DOHH2 (cell line): ENCODE data around the gene GYPA.

ENCODE experiments used
- EZH2phosphoT487 ChIP-seq: fragments of 200-600 bp; sonication (generic); IDR thresholded peaks from 2 replicates; pipeline ENCODE4 v1.6.1; 2017; ENCODE audit warnings: borderline replicate concordance, mild to moderate bottlenecking, antibody characterized with exemption, low read length, moderate library complexity, mixed read lengths
- TF ChIP-seq, protein P1 (sequence below): fragments of 200-600 bp; sonication (generic); IDR thresholded peaks from one replicate; pipeline ENCODE4 v1.5.1; 2014; ENCODE audit warnings: antibody characterized with exemption, mild to moderate bottlenecking, low read depth, low read length; ENCODE audit not compliant: poor library complexity, severe bottlenecking

DNA sequence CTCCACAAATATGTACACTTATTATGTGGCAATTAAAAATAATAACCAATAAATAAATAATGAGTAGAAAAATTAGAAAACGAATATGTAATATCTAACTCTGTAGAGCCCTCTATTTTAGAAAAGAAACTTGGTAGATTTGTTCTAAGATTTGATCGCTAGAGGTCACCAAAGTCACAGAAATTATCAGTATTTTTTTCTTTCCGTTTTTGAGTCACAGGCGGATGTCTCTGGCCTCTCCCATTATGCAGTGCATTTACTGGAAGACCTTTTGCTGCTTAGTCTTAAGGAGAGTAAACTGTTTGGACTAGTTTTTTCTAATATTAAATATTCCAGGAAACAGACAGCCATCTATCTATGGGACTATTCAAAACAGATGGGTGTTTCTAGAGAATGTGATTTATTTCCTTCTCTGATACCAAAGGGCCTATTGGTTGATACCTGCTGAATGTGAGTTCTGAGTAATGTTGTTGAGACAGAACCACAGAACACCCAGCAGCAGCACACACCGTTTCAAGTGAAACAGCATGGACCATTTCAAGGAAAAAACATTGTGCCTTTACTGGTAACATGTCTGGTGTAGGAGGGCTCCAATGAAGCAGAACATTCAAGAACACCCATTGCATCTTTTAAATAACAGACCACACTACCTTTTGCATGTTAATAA, 34.0 kb upstream of the GYPA start:
- TF ChIP-seq EZH2phosphoT487: no peak
- TF ChIP-seq, protein P1, sequence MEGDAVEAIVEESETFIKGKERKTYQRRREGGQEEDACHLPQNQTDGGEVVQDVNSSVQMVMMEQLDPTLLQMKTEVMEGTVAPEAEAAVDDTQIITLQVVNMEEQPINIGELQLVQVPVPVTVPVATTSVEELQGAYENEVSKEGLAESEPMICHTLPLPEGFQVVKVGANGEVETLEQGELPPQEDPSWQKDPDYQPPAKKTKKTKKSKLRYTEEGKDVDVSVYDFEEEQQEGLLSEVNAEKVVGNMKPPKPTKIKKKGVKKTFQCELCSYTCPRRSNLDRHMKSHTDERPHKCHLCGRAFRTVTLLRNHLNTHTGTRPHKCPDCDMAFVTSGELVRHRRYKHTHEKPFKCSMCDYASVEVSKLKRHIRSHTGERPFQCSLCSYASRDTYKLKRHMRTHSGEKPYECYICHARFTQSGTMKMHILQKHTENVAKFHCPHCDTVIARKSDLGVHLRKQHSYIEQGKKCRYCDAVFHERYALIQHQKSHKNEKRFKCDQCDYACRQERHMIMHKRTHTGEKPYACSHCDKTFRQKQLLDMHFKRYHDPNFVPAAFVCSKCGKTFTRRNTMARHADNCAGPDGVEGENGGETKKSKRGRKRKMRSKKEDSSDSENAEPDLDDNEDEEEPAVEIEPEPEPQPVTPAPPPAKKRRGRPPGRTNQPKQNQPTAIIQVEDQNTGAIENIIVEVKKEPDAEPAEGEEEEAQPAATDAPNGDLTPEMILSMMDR: peak; percentile 46
